DMS 273 treated with DMSO at 0.1 percent for 48 hours (cell line): ENCODE results near the gene DPH1.
"Not testable (repeated sequence)": the region's sequence is repeated elsewhere in the genome, so short reads cannot be mapped to it uniquely, and the experiment has no call there.

Source experiments
- DNase-seq: peaks from one replicate; lab custom pipeline; 2025; lab: John Stamatoyannopoulos, UW

The DPH1 gene

DNA sequence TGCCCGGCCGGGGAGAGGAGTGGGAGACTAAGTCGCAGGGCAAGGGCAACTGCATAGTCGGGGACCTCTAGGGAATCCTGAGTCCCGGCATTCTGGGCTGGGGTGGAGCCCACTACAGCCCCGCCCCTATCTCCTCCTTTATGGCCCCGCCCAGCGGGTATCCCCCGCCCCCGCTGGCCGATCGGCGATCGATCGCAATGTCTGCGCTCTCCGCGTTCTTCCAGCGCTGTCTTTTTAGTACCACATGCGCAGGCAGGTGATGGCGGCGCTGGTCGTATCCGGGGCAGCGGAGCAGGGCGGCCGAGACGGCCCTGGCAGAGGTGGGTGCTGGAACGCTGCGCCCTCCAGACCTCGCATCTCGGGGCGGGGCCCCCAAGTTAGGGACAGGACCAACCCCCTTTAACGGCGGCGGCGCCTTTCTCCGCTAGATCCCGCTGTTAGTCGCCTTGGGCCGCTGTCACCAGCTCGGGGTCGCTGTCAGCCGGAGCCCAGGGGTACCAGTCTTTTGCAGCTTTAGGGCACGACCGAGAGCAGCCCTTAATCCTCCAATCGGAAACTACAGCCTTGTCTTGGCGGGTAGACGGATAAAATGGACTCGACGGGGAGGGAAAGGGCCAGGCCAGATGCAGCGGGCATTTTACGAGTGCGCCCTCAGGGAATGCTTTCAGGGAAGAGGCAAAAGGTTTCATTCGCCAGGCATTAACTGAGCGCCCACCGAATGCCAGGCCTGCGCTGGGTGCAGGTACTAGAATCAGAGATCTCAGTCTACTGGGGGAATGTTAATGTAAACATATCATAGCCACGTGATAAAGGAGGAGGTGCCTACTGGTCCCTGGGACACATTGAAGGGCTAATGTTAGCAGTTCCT, at the start of gene DPH1:
Gene DPH1, plus strand, starts transcription at position 243 of the 868 bp plus-strand sequence. Its CDS starts 17 bp downstream, at position 260.
- peak; percentile 75 for DNase-seq

DNA sequence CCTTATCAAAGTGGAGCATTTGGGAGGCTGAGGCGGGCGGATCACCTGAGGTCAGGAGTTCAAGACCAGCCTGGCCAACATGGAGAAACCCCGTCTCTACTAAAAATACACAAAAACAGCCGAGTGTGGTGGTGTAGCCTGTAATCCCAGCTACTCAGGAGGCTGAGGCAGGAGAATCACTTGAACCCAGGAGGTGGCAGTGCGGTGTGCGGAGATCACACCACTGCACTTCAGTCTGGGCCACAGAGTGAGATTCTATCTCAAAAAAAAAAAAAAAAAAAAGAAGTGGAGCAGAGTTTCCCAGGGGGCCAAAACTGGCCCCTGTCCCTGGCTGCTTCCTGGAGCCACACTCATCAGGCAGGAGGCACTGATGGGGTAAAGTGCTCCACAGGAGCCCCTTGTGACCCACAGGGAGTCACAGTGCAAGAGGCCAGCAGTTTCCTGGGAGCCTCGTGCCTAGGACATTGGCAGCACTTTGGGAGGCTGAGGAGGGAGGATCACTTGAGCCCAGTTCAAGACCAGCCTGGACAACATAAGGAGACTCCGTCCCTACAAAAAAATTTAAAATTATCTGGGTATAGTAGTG, 49.2 kb upstream of the DPH1 start:
- DNase-seq: no peak

GRCh38 chr17:1982793-1983366, 47.1 kb upstream of the DPH1 start:
- DNase-seq: not testable (repeated sequence)

- no peak for DNase-seq
Measured at GRCh38 chr17:1985093-1985492, 44.9 kb upstream of the DPH1 start.

DNA sequence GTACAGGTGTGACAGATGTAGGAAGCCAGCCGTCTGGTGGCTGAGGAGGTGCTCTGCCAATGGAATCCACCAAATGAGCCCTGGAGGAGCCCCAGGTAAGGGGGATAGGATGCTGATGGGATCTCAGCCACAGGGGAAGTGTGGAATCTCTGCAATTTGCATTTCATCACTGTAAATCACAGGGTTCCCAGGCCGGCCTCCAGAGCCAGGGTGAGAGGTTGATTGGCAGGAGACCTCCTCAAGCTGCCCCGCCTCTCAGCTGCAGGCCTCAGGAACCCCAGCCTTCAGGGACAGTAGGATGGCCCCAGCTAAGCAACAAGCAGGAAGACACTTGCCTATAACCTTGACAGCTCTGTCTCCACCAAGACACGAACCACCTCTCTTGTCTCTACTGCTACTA, 44.3 kb upstream of the DPH1 start:
- DNase-seq: no peak

GRCh38 chr17:1986783-1987451, 43.0 kb upstream of the DPH1 start:
- DNase-seq: no peak

- DNase-seq: no peak
Measured at GRCh38 chr17:1989135-1989534, 40.8 kb upstream of the DPH1 start.

GRCh38 chr17:1992541-1992940, 37.4 kb upstream of the DPH1 start:
- DNase-seq: no peak

GRCh38 chr17:1994707-1995106, 35.2 kb upstream of the DPH1 start:
- DNase-seq: no peak

DNA sequence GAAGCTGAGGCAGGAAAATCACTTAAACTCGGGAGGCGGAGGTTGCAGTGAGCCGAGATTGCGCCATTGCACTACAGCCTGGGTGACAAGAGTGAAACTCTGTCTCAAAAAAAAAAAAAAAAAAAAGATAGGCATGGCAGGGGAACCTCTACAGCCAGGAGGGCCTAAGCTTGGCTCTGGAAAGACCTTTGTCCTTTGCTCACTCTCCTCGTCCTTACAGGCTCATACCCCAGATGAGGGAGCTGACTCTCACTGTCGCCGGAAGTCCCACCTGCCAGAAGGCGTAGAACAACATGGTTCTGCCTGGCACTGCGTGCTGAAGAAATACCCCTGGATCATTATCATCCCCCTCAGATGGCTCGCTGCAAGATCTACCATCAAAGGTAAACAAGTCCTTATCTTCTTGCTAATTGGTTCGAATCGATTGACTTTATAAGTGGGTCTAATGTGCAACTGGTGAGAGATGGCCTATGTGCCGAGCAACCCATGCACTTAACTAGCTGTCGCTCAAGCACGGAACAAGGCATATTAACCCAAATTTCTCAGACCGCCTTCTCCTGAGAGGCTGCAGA, 34.5 kb upstream of the DPH1 start:
- no peak for DNase-seq

- DNase-seq: no peak
Measured at GRCh38 chr17:1995907-1996799, 33.8 kb upstream of the DPH1 start.

DNA sequence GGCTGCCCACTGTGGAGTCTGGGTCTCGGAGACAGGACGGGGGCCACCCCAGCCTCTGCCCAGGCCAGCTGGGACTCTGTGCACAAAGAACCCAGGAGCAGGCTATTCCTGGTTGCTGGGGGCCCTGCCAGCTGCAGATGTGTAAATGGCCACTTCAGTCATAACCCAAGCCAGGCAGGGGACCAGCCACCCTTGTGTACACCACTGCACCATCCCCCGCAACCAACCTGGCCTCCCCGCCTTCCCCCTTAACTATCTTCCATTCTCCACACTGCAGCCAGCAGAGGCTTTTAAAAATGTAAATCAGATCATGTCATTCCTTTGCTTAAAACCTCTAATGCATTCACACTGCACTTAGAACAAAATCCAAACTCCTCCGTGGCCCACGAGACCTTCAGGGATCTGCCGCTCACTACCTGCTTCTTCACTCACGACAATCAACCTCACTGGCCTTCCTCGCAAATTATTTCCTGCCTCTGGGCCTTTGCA, 33.1 kb upstream of the DPH1 start:
- DNase-seq: no peak

- DNase-seq: no peak
Measured at GRCh38 chr17:1997289-1997926, 32.5 kb upstream of the DPH1 start.

GRCh38 chr17:1997927-1998742, 31.8 kb upstream of the DPH1 start:
- no peak for DNase-seq

DNA sequence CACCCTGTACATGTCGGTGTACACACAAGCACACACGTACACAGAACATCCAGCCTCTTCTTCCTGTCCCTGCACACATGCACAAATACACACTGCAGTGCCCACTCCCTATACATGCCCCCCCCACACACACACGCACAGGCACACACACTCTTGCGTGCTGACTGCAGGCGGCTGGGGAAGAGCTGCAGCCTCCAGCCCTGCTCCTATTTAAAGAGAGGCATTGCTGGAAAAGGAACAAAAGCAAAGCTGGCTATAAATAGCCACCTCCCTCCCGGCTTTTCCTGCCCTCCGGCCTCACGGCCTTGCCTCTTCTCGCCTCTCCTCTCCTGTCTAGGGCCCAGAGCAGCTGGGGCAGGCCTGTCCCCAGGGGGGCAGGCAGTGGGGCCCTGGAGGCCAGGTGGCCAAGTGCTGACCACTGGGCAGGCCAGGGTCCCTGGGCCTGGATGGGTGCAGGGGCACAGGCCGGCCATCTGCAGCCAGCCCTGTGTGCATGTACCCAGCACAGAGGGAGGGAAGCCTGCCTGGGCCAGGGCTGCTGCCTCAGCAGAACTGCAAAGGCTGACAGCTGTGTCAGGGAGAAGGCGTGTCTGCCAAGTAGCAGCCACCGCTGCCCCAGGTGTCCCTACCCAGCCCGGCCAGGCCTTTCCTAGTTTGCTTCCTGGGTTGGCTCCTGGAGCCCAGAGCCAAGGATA, 30.2 kb upstream of the DPH1 start:
- DNase-seq: no peak

GRCh38 chr17:2002767-2003329, 27.1 kb upstream of the DPH1 start:
- no peak for DNase-seq

- DNase-seq: no peak
Measured at GRCh38 chr17:2003525-2003924, 26.4 kb upstream of the DPH1 start.

- DNase-seq: no peak
Measured at GRCh38 chr17:2004435-2004952, 25.5 kb upstream of the DPH1 start.
